Eye (tissue), 1 donor: ENCODE measurements around the gene C1orf87.

Experiments used
- DNase-seq: peaks from one replicate; pipeline ENCODE4 v3.0.0-alpha.2; 2015

The C1orf87 gene, protein sequence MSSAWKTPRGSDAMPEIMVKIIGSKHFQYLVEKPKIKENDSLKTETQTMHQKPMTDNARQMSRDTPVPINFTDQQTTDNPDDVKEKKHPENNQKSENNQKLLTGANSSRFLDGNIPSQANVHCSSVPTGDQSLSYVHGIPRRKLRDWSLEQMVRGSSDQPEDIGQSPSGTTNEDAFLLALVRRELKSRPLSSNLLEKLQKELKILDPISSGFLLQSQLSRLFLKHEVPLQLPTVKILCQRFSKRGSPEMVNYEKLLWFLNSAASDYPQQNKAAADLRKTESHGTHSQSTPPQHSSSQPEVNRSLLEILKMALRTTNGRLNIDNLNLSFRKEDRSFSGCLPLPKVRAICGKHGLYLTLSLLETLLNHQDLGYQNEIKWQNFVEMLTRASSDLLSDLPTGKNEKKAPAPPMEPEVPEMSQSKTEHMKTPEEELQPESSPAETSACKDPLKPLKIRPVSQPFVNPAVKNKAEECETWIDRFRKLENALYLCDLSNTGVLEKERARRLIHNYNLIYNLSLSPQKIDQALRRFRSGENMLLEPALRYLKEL

DNA sequence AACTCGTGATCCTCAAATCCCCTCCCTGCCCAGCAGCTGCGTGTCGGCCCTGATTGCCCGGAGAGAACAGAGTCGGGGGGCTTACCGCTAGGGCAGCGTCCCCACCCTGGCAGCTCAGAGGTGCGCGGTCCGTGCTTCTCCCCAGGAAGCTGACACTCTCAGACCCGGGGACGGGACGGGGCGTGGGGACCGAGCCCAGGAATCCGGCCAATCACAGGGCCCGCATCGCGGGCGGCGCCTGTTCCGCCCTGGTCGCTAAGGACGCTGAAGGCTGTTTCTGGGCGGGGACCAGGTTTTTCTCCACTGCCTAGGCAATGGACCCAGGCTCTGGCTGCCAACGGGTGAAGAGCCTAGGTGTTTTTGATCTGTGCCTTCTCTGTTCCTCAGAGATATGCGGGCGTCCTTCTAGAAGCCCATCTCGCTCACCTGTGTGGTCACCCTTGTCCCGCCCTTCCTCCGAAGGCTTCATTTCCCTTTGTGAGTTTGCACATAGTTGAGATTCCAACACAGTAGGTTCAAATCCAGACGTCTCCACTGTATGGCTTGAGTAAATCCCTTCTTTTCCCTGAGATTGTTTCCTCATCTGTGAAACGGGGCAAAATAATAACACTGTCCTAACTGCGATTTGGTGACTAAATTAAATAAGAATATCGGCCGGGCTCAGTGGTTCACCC lies at the start of gene C1orf87:
C1orf87 (minus strand) TSS at position 166 of the 674 bp plus-strand sequence. CDS start 1,127 bp downstream, outside the sequence.
- no peak for DNase-seq

DNA sequence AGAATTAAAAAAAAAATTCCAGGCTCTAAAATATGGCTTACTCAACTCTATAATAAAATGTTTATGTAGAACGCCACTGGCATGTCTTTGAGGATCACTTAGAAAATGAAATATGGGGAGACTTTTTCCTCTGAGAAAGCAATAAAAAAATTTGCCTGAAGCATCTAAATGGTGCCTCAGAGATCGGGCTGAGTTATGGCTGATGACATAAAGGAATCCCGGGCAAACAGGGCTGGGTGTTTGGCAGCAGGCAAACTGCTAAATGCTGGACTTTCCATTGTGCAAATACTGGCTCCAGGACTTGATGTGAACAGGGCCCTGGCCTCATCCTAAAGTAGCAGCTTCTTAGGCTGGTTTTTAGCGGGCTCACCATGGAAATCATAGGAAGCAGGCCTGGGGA lies 44.5 kb upstream of the C1orf87 start:
- no peak for DNase-seq

DNA sequence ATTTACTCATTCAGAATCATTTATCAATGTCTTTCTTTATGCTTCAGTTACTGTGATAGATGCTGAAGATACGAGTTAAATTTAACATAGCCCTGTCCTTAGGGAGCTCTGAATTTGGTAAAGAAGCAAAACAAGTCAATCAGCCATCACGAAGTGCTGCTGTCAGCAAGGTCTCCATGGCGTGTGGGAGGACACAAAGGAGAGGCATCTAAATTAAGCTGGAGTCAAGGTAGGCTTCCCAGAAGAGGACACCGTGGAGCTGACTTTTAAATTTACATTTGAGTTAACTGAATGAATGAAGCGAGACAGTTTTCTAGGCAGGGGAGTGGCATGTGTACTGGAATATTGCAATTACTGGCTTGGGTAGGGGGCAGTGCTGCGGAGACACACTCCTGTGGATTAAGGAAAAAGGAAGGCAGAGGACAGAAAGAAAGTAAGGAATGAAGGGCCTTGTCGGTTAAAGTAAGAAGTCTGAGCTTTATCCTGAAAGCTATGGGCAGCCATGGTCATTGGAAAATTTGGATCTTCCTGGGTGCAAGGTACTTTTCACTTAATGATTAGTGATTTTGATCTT lies 41.3 kb upstream of the C1orf87 start:
- DNase-seq, result no peak

DNA sequence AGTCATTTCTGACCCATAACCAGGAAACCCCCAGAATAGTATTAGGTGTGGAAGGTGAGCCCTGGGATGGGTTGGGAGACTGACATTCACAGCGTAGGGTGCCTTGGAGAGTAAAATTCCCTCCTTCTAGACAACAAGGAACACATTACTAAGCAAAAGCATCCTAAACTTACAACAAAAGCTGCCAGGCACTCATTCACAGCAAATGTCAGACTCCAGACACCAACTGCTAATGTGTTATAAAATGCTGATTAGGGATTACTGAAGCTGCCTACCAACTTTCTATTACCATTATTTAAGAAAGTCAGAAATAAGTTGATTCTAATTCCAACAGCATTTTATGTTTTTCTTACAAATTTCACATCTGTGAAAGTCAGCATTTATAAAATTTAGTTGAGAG lies 40.0 kb upstream of the C1orf87 start:
- no peak for DNase-seq

DNA sequence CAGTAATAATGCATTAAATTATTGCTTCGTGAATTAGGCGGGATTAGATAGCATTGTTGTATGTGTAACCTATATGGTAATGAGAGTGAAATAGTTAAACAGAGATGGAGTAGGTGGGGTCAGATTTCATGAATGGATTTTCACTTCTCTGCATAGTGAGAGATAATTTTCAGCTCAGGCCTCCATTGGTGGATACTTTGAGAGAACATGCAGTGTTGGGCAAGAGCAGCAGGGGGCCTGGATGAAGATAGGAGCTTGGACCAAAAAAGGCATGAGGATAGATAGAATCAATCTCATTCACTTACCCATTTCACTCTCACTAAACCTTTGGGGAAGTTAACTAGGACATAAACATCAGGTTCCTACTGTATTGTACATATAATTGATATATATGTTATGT lies 39.5 kb upstream of the C1orf87 start:
- no peak for DNase-seq

DNA sequence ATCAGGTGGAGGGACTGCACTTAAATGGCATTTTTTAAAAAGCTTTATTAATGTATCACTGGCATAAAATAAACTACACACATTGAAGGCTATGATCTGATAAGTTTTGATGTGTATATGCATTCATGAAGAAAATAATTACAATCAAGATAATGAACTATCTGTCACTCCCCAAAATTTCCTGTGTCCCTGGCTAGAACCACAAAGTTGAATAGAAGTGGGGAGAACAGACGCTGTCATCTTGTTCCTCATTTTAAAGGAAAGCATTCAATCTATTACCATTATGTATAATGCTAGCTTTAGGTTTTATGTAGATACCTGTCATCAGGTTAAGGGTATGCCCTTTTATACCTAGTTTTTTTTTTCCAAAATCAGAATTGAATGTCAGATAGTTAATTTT lies 38.1 kb upstream of the C1orf87 start:
- no peak for DNase-seq

DNA sequence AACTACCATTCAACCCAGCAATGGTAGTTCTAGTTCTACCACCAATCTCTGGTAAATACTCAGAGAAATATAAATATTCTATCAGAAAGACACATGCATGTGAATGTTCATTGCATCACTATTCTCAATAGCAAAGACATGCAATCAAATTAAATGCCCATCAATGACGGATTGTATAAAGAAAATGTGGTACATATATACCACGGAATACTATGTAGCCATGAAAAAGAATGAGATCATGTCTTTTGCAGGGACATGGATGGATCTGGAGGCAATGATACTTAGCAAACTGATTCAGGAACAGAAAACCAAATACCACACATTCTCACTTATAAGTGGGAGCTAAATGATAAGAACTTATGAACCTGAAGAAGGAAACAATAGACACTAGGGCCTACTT lies 37.5 kb upstream of the C1orf87 start:
- DNase-seq, result no peak

DNA sequence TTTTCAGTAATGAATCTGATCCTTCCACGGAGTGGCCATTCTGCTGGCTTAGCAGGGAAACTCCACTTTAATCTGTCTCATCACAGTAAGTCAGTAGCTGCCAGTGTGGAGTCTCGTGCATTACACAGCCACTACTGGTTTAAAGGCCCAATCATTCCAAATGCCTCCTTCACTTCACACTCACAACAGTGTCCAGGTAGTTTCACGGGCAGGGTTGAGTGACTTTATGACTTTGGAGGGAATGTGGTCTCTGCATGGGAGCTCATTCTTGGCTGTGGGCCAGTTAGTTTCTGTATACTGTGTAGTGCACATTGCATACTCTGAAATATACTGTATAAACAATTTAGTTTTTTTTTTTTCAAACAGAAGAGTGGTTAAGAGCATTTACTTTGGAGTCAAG lies 34.6 kb upstream of the C1orf87 start:
- no peak for DNase-seq

DNA sequence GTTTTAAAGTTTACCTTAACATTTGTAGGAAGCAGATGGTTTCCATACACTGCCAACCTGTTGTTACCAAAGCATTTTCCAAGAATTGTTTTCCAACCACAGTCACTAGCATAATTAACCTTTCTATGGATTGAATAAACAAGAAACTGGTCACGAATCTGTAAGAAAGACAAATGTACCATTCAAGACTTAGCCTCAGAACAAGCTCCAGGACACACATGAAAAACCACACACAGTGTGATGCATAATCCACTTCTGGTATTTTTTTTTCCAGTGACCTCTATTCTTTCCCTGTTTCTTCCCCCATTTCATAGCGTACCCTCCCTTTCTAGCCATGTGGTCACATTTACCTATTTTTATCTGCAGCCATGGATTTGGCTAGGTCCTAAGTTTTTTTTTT lies 29.6 kb upstream of the C1orf87 start:
- no peak for DNase-seq

DNA sequence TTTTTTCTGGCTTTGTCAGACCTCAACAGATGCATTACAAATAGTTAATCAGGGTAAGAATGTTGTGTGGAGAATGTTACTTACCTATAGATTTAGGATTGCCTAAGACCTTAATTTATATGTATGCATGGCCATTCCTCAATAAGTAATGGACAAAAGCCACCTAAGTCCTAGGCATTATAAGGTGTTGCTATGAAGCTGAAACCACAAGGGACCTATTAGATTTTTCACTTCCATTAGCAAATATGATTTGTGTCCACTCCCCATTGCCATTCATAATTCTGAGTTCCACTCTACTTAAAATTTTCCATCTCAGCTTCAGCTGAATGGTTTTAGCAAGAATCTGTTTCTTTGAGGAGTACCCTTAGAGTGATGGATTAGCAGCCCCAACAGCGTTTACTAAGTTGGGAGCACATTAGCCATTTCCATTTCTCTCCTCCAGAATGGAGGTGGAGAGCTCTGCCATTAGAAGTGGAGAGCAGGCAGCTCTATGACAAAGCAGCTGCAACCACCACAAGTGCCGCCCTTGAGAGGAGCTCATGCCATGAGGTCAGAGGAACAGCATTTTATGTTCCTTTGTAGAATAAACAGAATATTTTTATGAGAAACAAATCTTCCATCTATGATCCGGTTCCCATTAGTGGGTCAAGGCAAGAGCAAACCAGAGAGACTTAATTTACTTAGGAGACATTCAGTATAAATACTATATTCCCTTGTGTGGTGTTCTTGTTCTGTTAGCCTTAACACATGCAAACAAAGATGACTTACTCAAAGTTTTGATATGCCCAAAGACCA lies 28.9 kb upstream of the C1orf87 start:
- no peak for DNase-seq

DNA sequence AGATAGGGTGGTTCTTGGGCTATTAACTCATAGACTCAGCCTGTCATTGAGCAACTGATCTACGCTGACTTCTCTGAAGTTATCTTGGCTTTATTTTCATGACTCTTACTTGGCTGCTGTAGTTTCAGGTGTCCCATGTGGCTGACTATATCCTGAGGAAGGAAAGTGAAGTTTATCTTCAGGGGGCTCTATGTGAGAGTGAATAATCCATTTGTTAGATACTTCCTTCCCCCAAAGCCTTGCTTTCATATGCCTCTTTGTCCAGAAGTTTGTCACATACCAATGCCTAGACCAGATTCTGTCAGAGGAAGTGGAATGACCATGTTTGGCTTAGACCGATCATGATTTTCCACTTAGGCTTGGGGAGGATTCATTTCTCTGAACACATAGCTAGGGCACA lies 27.9 kb upstream of the C1orf87 start:
- DNase-seq, result no peak

DNA sequence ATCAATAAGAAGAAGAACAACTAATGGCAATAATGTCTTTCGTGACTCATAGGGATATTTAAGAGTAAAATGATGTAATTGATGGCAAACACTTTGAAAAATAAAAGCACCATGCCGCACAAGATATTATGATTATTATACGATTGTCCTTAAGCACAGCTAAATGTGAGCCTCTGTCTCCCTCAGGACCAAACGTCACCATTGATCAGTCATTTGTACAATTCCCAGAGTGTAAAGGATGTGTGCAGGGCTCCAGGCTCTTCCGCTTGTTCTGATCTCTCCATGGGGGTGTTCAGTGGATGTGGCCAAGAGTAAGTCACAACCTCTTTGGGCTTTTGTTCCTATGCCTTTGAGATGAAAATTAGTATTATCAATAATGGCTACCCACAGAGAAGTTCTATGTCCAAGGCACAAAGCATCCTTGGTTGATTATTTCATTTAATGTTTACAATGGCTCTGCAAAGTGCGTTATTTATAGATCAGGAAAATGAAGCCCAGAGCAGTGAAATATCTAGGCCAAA lies 17.7 kb upstream of the C1orf87 start:
- peak; percentile 55 for DNase-seq

DNA sequence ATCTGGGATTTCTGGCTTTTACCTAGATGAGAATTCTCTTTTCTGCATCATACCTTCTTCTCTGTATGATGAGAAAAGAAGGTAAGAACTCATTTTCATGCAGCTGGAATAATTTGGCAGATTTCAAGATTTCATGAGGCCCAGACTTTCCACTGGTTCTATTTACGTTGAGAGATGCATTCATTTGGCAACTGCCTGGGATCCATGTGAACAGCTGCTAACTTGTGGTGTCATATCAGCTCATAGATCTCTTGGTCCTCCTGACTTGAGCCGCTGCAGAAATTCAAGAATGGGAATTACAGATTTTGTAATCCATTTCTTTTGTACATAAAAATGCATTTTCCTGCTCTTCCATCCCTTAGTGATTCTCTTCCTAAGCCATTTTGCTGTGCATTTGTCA lies 17.1 kb upstream of the C1orf87 start:
- DNase-seq, result peak; percentile 22

DNA sequence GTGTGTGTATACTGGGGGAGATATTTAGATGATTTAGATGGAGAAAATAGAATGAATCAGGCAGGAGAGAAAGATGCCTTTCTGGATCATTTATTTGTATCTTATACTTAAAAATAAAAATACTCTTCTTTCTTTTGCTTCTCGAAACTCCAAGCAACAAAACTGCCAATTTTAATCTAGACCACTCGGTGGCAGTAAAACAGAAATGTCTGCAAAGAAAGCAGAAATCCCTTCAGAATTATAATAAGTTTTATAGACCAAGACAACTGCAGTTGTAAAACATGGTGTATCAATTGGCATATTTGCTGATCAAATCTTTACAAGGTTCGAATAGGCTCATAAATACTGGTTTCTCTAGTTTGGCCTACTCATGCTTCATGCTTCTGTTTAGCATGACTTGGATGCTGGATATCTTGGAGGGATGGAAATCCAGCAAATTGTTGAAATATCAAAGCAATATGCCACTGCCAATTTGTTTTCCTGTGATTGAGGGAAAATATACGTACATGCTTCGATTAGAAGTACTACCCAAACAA lies 15.1 kb upstream of the C1orf87 start:
- no peak for DNase-seq

DNA sequence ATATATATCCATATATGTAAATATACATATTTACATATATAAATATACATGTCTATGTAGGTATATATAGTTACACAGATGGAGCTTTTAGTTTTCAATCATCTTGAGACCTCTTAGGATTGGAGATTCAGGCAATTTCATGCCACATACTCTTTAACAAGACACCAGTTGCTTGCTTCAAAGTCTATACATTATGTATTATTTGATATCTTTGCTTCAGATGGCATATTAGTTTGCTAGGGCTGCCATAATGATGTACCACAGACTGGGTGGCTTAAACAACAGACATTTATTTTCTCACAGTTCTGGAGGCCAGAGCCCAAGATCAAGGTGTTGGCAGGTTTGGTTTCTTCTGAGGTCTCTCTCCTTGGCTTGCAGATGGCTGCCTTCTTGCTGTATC lies 14.1 kb upstream of the C1orf87 start:
- no peak for DNase-seq

DNA sequence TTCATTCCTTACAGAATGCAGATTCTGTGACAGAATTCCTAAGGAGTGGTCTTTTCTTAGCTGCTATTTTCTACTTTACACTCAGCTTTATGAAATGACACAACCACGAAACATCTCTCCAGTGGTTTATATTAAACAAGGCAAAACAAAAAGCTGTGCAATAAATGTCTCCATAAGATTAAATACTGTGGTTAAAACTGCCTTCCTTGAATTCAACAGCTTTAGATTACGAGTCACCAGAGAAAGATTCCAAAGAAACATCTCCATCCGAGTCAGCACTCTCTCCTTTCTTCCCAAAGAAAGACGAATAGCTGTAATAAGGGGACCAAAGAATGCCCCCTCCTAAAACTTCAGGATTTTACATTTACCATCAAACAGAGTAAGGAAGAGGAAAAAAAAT lies 4.6 kb upstream of the C1orf87 start:
- no peak for DNase-seq

DNA sequence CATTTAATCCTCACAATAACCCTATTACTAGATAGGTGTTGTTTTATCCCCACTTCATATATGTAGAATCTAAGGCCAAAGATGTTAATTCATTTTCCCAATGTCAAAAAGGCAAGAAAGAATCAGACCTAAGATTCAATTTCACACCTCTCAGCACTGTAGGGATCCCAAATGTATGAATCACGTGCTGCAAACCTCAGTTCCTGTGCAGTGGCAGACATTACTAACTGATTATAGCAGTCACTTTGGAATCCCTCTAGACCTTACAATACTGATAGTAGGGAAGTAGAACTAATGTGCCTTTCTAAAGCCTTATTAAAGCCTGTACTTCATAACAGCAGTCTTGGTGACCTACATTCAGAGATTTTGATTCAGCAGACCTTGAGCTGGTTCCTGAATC lies 2.3 kb downstream of the C1orf87 start:
- DNase-seq, result no peak

DNA sequence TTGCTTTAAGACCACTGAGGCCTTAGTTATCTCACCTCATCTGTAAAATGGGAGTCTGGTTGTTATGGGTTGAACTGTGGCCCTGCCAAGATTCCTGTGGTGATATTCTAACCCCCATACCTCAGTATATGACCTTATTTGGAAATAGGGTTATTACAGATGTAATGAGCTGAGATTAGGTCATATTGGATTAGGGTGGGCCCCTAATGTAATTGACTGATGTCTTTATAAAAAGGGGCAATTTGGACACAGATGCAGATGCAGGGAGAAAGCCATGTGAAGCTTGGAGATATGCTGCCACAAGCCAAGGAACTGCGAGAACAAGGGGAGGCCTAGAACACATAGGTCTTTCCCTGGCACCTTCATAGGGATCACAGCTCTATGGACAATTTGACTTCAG lies 3.9 kb downstream of the C1orf87 start:
- DNase-seq, result no peak

DNA sequence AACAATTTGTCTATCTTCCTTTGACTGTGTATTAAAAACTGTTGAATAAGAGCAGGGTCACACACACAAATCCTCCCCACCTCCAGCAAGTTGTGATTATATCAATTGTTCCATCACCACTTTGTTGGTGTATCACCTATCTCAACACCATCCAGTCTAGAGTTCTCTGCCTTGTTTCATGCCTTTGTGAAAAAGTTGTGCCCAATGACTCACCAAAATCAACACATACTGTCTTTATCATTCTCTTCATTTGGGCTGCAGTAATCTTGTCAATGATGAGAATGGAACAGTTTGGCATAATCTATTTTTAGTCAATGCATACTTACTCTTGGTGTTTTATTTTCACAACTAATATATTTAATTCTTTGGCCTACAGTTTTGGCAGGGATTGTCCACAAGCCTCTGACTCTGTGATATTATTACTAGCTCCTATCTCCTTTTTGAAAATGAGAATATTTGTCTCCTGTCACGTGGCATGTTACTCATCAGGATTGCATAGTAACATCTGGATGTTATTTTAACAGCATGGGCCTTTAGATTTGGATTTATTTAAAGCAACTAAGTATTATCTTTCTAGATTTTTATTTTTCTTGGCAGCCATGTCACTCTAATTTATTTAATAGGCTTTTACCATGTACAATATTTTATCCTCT lies 5.1 kb downstream of the C1orf87 start:
- peak; percentile 46 for DNase-seq

DNA sequence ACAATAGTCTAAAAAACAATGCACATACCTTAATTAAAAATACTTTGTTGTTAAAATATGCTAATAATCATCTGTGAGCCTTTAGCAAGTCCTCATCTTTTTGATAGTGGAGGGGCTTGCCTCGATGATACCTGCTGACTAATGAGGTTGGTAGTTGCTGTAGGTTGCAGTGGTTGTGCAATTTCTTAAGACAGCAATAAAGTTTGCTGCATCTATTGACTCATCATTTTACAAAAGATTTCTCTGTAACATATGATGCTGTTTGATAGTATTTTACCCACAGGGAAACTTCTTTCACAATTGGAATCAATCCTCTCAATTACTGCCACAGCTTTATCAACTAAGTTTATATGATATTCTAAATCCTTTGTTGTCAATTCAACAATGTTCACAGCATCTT lies 7.6 kb downstream of the C1orf87 start:
- no peak for DNase-seq

DNA sequence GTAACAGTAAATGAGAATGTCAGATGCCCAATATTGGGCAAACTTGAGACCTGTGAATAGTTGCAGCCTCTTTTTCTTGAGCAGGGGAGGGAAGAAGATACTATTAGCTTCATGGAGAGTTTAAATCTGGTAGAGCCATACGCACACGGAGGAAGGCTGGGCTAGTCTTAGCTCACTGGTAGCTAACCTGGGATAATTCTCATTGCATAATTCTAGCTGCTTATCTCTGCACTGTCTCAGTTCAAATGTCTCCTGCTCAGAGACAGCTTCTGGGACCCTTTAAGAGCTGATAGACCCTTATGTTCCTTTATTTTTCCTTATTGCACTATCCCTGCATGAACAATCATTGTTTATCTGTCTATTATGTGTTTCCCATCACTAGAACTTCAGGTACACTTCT lies 8.4 kb downstream of the C1orf87 start:
- no peak for DNase-seq

DNA sequence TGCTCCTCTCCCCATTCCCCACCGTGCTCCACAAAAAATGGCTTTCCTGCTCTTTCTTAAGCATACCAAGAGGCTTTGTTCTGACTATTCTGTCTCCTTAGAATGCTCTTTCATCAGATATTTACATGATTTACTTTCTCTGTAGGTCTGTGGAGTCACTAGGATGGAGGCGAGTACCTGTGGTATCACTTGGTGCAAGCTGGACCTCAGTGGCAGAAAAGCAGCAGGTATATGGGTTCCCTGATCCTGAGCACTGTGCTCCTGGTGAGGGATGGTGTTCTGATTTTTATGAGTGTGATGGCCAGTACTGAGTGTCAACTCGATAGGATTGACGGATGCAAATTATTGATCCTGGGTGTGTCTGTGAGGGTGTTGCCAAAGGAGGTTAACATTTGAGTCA lies 10.0 kb downstream of the C1orf87 start:
- DNase-seq, result no peak
